LNCAP (cell line): ENCODE measurements around the gene FNIP2.

Experiments used
- TF ChIP-seq, protein P1 (sequence below): fragments of 450-650 bp; IDR thresholded peaks from 2 replicates; pipeline ENCODE4 v1.5.1; 2017; ENCODE audit warnings: mild to moderate bottlenecking

FNIP2 gene

DNA sequence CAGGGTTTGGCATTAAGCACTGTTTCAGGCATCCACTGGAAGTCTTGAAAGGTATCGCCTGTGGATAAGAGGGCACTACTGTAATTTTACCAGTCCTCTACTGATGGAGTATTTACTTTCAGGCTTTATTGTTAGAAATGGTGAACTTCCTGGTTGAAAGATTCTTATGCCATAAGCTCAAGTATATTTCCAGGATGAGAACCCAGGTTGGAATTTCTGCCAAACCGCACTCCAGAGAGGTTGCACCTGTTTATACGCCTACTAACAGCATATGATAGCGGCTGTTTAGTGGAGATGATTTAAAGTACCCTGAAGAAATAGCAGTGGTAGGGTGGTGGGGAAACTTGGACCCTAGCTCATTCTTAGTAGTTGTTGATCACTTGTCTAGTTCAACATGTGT, 9.9 kb downstream of the FNIP2 start:
- TF ChIP-seq, protein P1, sequence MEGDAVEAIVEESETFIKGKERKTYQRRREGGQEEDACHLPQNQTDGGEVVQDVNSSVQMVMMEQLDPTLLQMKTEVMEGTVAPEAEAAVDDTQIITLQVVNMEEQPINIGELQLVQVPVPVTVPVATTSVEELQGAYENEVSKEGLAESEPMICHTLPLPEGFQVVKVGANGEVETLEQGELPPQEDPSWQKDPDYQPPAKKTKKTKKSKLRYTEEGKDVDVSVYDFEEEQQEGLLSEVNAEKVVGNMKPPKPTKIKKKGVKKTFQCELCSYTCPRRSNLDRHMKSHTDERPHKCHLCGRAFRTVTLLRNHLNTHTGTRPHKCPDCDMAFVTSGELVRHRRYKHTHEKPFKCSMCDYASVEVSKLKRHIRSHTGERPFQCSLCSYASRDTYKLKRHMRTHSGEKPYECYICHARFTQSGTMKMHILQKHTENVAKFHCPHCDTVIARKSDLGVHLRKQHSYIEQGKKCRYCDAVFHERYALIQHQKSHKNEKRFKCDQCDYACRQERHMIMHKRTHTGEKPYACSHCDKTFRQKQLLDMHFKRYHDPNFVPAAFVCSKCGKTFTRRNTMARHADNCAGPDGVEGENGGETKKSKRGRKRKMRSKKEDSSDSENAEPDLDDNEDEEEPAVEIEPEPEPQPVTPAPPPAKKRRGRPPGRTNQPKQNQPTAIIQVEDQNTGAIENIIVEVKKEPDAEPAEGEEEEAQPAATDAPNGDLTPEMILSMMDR = no peak

DNA sequence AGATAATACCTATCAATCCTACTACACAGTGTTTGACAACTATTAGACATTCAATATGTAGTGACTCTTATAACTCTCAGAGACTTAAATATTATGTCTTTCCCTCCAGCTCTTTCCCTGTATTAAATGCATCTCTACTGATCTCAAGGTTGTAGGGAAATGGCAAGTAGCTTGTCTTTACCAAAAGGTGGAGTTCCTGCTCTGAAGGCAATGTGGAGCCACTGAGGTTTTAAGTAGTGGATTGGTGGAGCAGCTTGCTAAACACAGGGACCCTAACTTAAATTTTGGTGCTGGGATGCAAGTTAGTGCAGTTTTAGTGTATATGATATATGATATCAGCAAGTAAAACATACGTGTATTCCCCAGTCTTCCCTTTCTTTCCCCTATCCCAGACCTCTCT, 13.1 kb downstream of the FNIP2 start:
- TF ChIP-seq, protein P1 = no peak

DNA sequence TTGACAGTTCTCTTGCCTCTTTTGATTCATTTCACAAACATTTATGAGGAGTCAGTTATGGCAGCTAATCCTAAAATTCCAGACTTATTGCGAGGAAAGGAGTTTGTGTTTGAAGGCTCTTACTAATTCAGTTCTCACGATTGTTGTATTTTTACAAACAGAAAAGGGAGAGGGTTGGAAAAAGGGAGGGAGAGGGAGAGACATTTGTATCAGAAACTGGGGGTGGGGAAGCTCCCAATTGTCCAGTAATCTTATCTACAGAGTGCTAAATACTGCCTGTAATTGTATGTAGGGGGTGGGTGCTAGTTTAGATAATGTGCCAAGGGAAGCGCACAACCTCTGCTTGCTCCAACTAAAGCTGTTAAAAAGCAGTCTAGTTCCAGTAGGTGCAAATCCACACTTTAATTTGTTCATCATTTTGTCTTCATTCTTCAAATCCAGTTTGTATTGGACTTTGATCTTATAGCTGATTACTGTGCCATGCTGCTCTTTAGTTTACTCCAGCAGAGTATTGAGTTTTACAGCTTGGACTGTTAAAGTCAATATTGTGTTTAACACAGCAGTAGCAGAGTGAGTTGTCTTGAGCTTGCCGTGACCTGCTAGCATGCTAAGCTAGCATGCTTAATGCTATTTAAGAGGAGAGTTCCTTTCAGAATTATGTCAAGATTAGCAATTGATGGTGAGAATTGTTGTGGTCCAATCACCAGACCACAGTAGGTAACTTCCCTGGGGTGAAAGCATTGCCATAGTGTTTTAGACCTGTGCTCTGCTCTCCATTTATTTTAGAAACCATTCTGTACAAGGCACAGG, 13.9 kb downstream of the FNIP2 start:
- TF ChIP-seq, protein P1 = no peak

DNA sequence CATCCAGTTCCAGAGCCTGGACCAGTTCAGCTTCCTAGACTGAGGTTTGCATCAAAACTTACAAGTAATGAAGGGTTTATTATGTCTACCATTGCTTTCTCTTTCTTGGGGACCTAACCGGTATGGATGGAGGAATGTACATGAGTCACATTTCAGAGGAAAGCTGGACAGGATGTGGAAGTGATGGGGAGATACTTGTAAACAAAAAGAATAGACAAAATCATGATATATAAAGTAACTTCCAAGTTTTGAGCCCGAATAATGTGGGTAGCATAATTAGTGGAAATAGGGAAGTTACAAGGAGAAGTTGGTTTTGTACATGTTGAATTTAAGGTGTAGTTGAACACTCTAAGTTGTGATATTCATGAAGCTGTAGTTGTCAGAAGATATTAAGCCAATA, 15.0 kb downstream of the FNIP2 start:
- TF ChIP-seq, protein P1 = no peak

DNA sequence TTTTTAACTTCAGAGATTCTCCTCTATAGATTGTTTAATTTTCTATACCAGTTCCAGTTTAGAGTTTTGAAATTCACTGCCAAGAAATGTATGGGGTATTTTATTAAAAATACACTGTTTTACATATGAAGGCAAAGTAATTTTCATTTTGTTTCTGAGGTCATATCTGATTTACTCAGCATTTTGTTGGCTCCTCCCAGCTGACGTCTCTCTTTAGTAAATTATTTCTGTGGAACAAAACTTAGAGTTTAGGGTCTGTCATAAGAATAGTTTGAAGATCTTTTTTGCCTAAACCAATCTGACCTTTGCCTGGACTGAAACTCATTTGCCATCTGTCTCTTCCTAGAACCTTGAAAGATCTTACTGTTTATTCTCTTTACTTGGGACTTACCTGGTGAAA, 16.9 kb downstream of the FNIP2 start:
- TF ChIP-seq, protein P1 = no peak

DNA sequence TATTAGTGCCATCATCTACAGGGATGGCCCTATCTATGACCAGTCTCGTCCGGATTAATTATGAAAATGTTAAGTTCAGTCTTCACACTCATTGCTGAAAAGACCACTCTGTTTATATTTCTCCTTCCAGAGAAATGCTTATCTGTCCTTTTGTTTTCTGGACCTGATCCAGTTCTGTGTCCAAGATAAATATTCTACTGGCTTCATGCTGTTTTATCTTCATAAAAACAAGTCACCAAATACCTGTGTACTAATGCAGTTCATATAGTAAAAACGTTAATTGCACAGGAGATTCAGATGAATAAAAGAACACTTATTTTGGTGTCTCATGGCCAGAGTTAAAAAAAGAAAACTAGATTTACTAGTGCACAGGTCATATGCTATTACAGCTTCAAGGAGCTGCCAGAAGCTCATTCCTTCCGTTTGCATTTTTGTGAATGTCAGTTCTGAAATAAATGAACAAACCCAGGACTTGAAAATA, 17.3 kb downstream of the FNIP2 start:
- TF ChIP-seq, protein P1 = no peak

DNA sequence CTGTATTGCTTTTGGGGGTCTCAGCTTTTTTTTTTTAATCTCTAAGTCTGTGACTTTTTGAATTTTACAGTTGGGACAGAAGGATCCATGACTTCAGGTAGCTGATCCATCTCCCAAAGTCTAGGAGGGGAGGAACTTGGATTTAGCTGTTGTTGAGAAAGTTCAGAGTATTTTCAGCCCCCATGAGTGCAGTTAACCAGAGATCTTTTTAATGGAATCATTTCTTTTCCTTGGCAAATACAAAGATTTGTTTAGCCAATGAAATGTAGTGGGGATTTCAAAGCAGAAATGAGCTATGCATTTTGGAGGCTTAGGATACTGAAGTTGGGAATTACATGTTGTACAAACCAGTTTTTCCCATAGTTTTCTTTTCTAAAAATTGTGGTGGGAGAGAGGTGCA, 18.1 kb downstream of the FNIP2 start:
- TF ChIP-seq, protein P1 = no peak
